Mesendoderm (in vitro differentiated cells): ENCODE measurements around the gene TEAD1.

Experiments used
- DNase-seq: peaks from one replicate; pipeline ENCODE4 v3.0.0; 2013
- H2AK5ac ChIP-seq: 2 replicates; pipeline ENCODE4 v1.6.1; 2013; ENCODE audit warnings: low read length, inconsistent platforms
- H2BK120ac ChIP-seq: 2 replicates; pipeline ENCODE4 v1.6.1; 2013; ENCODE audit warnings: low read depth, mild to moderate bottlenecking, low read length, moderate library complexity, mixed read lengths
- H2BK15ac ChIP-seq: replicated peaks from 2 replicates; pipeline ENCODE4 v1.6.1; 2013; ENCODE audit warnings: low read depth, mild to moderate bottlenecking, moderate library complexity
- H2BK5ac ChIP-seq: 2 replicates; pipeline ENCODE4 v1.6.1; 2013; ENCODE audit warnings: low read length, inconsistent platforms
- H3K18ac ChIP-seq: 2 replicates; pipeline ENCODE4 v1.6.1; 2013; ENCODE audit warnings: mild to moderate bottlenecking, low read length, mixed read lengths
- H3K23ac ChIP-seq: one replicate; pipeline ENCODE4 v1.6.1; 2013; ENCODE audit warnings: low read length
- H3K27ac ChIP-seq: 2 replicates; pipeline ENCODE4 v1.5.1; 2013; ENCODE audit warnings: low read depth, mild to moderate bottlenecking, inconsistent platforms, low read length, moderate library complexity
- H3K27me3 ChIP-seq: 2 replicates; pipeline ENCODE4 v1.6.1; 2013; ENCODE audit warnings: low read length, control low read depth, mild to moderate bottlenecking, inconsistent platforms; ENCODE audit not compliant: insufficient read depth, poor library complexity
- H3K36me3 ChIP-seq: 2 replicates; pipeline ENCODE4 v1.6.1; 2013; ENCODE audit warnings: low read length, inconsistent platforms; ENCODE audit not compliant: control insufficient read depth, insufficient read depth
- H3K4ac ChIP-seq: one replicate; pipeline ENCODE4 v1.6.1; 2013; ENCODE audit warnings: low read depth, mild to moderate bottlenecking, low read length, moderate library complexity
- H3K4me1 ChIP-seq: 2 replicates; pipeline ENCODE4 v1.6.1; 2013; ENCODE audit warnings: low read depth, low read length, inconsistent platforms; ENCODE audit not compliant: control insufficient read depth
- H3K4me2 ChIP-seq: 2 replicates; pipeline ENCODE4 v1.6.1; 2013; ENCODE audit warnings: low read length
- H3K4me3 ChIP-seq: 2 replicates; pipeline ENCODE4 v1.5.1; 2013; ENCODE audit warnings: mild to moderate bottlenecking, low read length
- H3K56ac ChIP-seq: one replicate; pipeline ENCODE4 v1.6.1; 2013; ENCODE audit warnings: low read length
- H3K79me1 ChIP-seq: 2 replicates; pipeline ENCODE4 v1.6.1; 2013; ENCODE audit warnings: low read length, inconsistent platforms
- H3K79me2 ChIP-seq: 2 replicates; pipeline ENCODE4 v1.6.1; 2013; ENCODE audit warnings: mild to moderate bottlenecking, low read length; ENCODE audit not compliant: control insufficient read depth, insufficient read depth
- H3K9ac ChIP-seq: 2 replicates; pipeline ENCODE4 v1.6.1; 2013; ENCODE audit warnings: low read length, inconsistent platforms
- H4K5ac ChIP-seq: one replicate; pipeline ENCODE4 v1.6.1; 2013; ENCODE audit warnings: low read length
- H4K8ac ChIP-seq: one replicate; pipeline ENCODE4 v1.6.1; 2013; ENCODE audit warnings: low read depth, mild to moderate bottlenecking, control low read depth, low read length, moderate library complexity
- WGBS: extraction: QIAGEN DNeasy Blood & Tissue Kit; methylation state at CpG from one replicate; pipeline ENCODE4 v1.1.7; 2013; ENCODE audit warnings: low lambda C conversion rate, missing lambda C conversion rate; ENCODE audit not compliant: insufficient coverage; ENCODE audit errors: extremely low coverage; 5-methylcytosine and 5-hydroxymethylcytosine counted together

The TEAD1 gene

DNA sequence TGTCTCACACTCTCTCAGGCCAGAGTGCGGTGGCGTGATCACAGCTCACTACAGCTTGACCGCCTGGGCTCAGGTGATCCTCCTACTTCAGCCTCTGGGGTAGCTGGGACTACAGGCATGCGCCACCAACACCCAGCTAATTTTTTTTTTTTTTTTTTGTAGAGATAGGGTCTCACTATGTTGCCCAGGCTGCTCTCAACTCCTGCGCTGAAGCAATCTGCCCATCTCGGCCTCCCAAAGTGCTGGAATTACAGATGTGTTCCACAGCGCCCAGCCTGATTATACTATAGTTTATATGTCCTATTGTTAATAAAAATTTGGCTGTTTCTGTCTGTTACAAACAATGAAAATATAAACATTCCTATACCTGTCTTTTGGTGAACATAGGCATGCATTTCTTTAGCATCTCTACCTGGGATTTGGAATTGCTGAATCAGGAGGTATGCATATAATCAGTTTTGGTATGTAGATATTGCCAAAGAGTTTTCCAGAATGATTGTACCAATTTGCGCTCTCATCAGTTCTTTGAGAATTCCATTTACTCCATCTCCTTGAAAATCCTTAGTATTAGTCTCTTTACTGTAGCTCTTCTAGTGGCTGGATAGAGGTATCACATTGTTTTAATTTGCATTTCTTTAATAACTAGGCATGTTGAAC lies 78.8 kb downstream of the TEAD1 start:
- Histone ChIP-seq H4K5ac (no peak overlapping the region), H2AK5ac (no peak overlapping the region), H3K18ac (no peak overlapping the region), H2BK15ac (no peak overlapping the region), H2BK5ac (no peak overlapping the region), H3K9ac (no peak overlapping the region), H3K27me3 (no peaks in the 10 kb centered on the region), H2BK120ac (no peak overlapping the region), H3K79me1 (peaks cover 40% of the 10 kb centered on the region), H3K4ac (no peak overlapping the region), H3K4me1 (peaks cover 37% of the 10 kb centered on the region), H3K4me2 (no peak overlapping the region), H3K56ac (no peak overlapping the region), H3K4me3 (no peak overlapping the region), H3K23ac (no peak overlapping the region), H3K27ac (no peak overlapping the region), H3K36me3 (no peaks in the 10 kb centered on the region), H3K79me2 (peaks cover 93% of the 10 kb centered on the region), H4K8ac (no peak overlapping the region)
- no CpG with 5 or more reads among the region's 8 CpGs for WGBS
- no peak for DNase-seq

- Histone ChIP-seq H3K23ac (no peak overlapping the region), H3K4me1 (peaks cover 33% of the 10 kb centered on the region), H3K9ac (no peak overlapping the region), H2AK5ac (no peak overlapping the region), H2BK5ac (no peak overlapping the region), H3K27ac (no peak overlapping the region), H3K4me3 (no peak overlapping the region), H3K4ac (no peak overlapping the region), H4K5ac (no peak overlapping the region), H2BK15ac (no peak overlapping the region), H3K79me1 (peaks cover 38% of the 10 kb centered on the region), H3K4me2 (no peak overlapping the region), H3K36me3 (no peaks in the 10 kb centered on the region), H2BK120ac (no peak overlapping the region), H3K56ac (no peak overlapping the region), H4K8ac (no peak overlapping the region), H3K27me3 (no peaks in the 10 kb centered on the region), H3K79me2 (peaks cover 88% of the 10 kb centered on the region), H3K18ac (no peak overlapping the region)
- no peak for DNase-seq
- no CpG with 5 or more reads among the region's 3 CpGs for WGBS
Measured at GRCh38 chr11:12754021-12754420, 79.8 kb downstream of the TEAD1 start.

DNA sequence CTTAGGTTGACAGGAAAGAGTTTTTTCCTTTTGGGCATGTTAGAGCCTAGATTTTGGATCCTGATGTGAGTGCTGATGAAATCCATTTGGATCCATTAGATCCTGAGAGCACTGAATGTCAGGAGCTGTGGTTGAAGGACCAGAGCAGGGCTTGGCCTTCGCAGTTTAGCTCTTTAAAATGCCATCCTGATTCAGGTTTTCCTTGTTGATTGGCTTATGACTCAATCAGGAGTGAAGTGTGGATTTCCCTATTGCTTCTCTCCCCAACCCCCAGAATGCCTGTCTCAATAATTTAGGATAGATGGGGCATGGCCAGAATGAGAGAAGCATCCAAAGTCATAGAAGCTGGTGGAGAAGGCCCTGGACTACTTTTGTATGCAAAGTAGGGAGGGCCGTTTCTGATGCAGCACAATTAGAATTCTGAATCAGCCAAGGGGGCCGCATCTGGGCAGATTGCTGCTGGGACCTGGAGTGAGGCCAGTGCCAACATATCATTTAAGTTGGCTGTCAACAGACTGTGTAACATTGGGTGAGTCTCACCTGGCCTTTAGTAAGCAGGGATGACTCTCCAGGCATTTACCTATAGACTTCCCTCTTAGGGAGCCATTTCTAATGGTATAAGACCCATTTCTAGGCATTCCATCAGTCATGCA lies 80.5 kb downstream of the TEAD1 start:
- peaks cover 85% of the 10 kb centered on the region for H3K79me2 ChIP-seq
- H3K36me3 ChIP-seq, result no peaks in the 10 kb centered on the region
- H2BK5ac ChIP-seq, result no peak overlapping the region
- no peak for DNase-seq
- no peak overlapping the region for H4K5ac ChIP-seq
- no peak overlapping the region for H3K27ac ChIP-seq
- peaks cover 32% of the 10 kb centered on the region for H3K4me1 ChIP-seq
- H2BK120ac ChIP-seq, result no peak overlapping the region
- no peaks in the 10 kb centered on the region for H3K27me3 ChIP-seq
- H4K8ac ChIP-seq, result no peak overlapping the region
- H3K18ac ChIP-seq, result peak overlapping the region; percentile 4
- H3K79me1 ChIP-seq, result peaks cover 35% of the 10 kb centered on the region
- H3K4me3 ChIP-seq, result no peak overlapping the region
- no peak overlapping the region for H3K23ac ChIP-seq
- WGBS, result no CpG with 5 or more reads among the region's 3 CpGs
- no peak overlapping the region for H2AK5ac ChIP-seq
- H3K56ac ChIP-seq, result no peak overlapping the region
- H3K4me2 ChIP-seq, result no peak overlapping the region
- no peak overlapping the region for H2BK15ac ChIP-seq
- H3K4ac ChIP-seq, result no peak overlapping the region
- H3K9ac ChIP-seq, result no peak overlapping the region

GRCh38 chr11:12755510-12756453 lies 81.6 kb downstream of the TEAD1 start:
- H3K36me3 ChIP-seq, result no peaks in the 10 kb centered on the region
- WGBS, result no CpG with 5 or more reads among the region's 9 CpGs
- no peak overlapping the region for H3K23ac ChIP-seq
- H2AK5ac ChIP-seq, result no peak overlapping the region
- no peak overlapping the region for H3K18ac ChIP-seq
- no peak overlapping the region for H2BK120ac ChIP-seq
- no peak overlapping the region for H3K9ac ChIP-seq
- H3K27me3 ChIP-seq, result no peaks in the 10 kb centered on the region
- H4K8ac ChIP-seq, result no peak overlapping the region
- no peak overlapping the region for H3K4ac ChIP-seq
- peaks cover 85% of the 10 kb centered on the region for H3K79me2 ChIP-seq
- H3K79me1 ChIP-seq, result peaks cover 34% of the 10 kb centered on the region
- no peak overlapping the region for H3K4me3 ChIP-seq
- H2BK15ac ChIP-seq, result no peak overlapping the region
- no peak overlapping the region for H2BK5ac ChIP-seq
- no peak for DNase-seq
- no peak overlapping the region for H3K4me2 ChIP-seq
- H4K5ac ChIP-seq, result no peak overlapping the region
- peaks cover 29% of the 10 kb centered on the region for H3K4me1 ChIP-seq
- no peak overlapping the region for H3K27ac ChIP-seq
- H3K56ac ChIP-seq, result no peak overlapping the region

- Histone ChIP-seq H3K9ac (no peak overlapping the region), H4K5ac (no peak overlapping the region), H2BK15ac (no peak overlapping the region), H3K4ac (no peak overlapping the region), H3K4me1 (peaks cover 28% of the 10 kb centered on the region), H3K18ac (no peak overlapping the region), H3K79me2 (peaks cover 85% of the 10 kb centered on the region), H2AK5ac (no peak overlapping the region), H3K79me1 (peaks cover 34% of the 10 kb centered on the region), H3K56ac (no peak overlapping the region), H2BK120ac (no peak overlapping the region), H3K27me3 (no peaks in the 10 kb centered on the region), H3K27ac (no peak overlapping the region), H3K4me2 (no peak overlapping the region), H3K23ac (no peak overlapping the region), H3K36me3 (no peaks in the 10 kb centered on the region), H3K4me3 (no peak overlapping the region), H4K8ac (no peak overlapping the region), H2BK5ac (no peak overlapping the region)
- no peak for DNase-seq
- WGBS, result no CpG with 5 or more reads among the region's 1 CpG
Measured at GRCh38 chr11:12756454-12756806, 82.2 kb downstream of the TEAD1 start.
